GM23248 (cell line): ENCODE measurements around the gene SEPSECS. TPM values are rescaled to one million over a fixed set of nuclear protein-coding genes. Genes with fewer than 3 reads are reported as not detected.

ENCODE experiments used
- DNase-seq: peaks from one replicate; pipeline ENCODE4 v3.0.0-alpha.2; 2015
- H2AFZ ChIP-seq: fragments of 200-600 bp; sonication (generic); 2 replicates; pipeline ENCODE4 v1.6.1; 2016; ENCODE audit warnings: antibody characterized with exemption
- H3F3A ChIP-seq: fragments of 200-600 bp; sonication (generic); 2 replicates; pipeline ENCODE4 v1.6.1; 2016; ENCODE audit warnings: mild to moderate bottlenecking, antibody characterized with exemption, mixed run types; ENCODE audit not compliant: insufficient read depth
- H3K27ac ChIP-seq: fragments of 200-600 bp; sonication (generic); 2 replicates; pipeline ENCODE4 v1.5.1; 2016; ENCODE audit warnings: mild to moderate bottlenecking
- H3K27me3 ChIP-seq: fragments of 200-600 bp; sonication (generic); replicated peaks from 2 replicates; pipeline ENCODE4 v1.6.1; 2016; ENCODE audit warnings: mild to moderate bottlenecking; ENCODE audit not compliant: insufficient read depth
- H3K36me3 ChIP-seq: fragments of 200-600 bp; sonication (generic); 2 replicates; pipeline ENCODE4 v1.6.1; 2016; ENCODE audit warnings: low read depth, mild to moderate bottlenecking
- H3K4me1 ChIP-seq: fragments of 200-600 bp; sonication (generic); 2 replicates; pipeline ENCODE4 v1.6.1; 2016; ENCODE audit warnings: mild to moderate bottlenecking; ENCODE audit not compliant: insufficient read depth
- H3K4me2 ChIP-seq: fragments of 200-600 bp; sonication (generic); one replicate; pipeline ENCODE4 v1.6.1; 2016; ENCODE audit warnings: mild to moderate bottlenecking; ENCODE audit not compliant: unreplicated experiment
- H3K4me3 ChIP-seq: fragments of 200-600 bp; sonication (generic); 2 replicates; pipeline ENCODE4 v1.5.1; 2016; ENCODE audit warnings: mild to moderate bottlenecking
- H3K79me2 ChIP-seq: fragments of 200-600 bp; sonication (generic); 2 replicates; pipeline ENCODE4 v1.6.1; 2016; ENCODE audit warnings: mild to moderate bottlenecking; ENCODE audit not compliant: insufficient read depth
- H3K9ac ChIP-seq: fragments of 200-600 bp; sonication (generic); 2 replicates; pipeline ENCODE4 v1.6.1; 2016; ENCODE audit warnings: mild to moderate bottlenecking
- H3K9me2 ChIP-seq: fragments of 200-600 bp; sonication (generic); 2 replicates; pipeline ENCODE4 v1.6.1; 2016; ENCODE audit warnings: mixed run types, mild to moderate bottlenecking, moderate library complexity; ENCODE audit not compliant: insufficient read depth
- H3K9me3 ChIP-seq: fragments of 200-600 bp; sonication (generic); one replicate; pipeline ENCODE4 v1.6.1; 2017; ENCODE audit warnings: low read depth
- H4K20me1 ChIP-seq: fragments of 200-600 bp; sonication (generic); 2 replicates; pipeline ENCODE4 v1.6.0; 2016; ENCODE audit not compliant: insufficient read depth
- EZH2 ChIP-seq: fragments of 200-600 bp; sonication (generic); IDR thresholded peaks from 2 replicates; pipeline ENCODE4 v1.6.1; 2018; ENCODE audit warnings: antibody characterized with exemption, mild to moderate bottlenecking; ENCODE audit not compliant: insufficient read depth, poor library complexity, severe bottlenecking
- EZH2phosphoT487 ChIP-seq: fragments of 200-600 bp; sonication (generic); IDR thresholded peaks from 2 replicates; pipeline ENCODE4 v1.6.1; 2018; ENCODE audit warnings: antibody characterized with exemption, moderate library complexity, mild to moderate bottlenecking, low read depth; ENCODE audit not compliant: insufficient read depth
- WGBS, 2 experiments: methylation state at CpG; one replicate each; pipeline ENCODE4 v1.1.6; 2015 to 2017; ENCODE audit warnings: low lambda C conversion rate in 2 of 2, low coverage in 1 of 2; ENCODE audit errors: missing lambda C conversion rate in 2 of 2; 5-methylcytosine and 5-hydroxymethylcytosine counted together
- in situ Hi-C: fragments of 300-500 bp; cut with MboI; formaldehyde crosslinking; loops from 2 replicates; pipeline ENCODE4 v1.15.0; 2020
- polyA plus RNA-seq: library from polyadenylated mRNA; unstranded; fragments of >200 nt; fragmentation: Nextera tagmentation; extraction: Ambion mirVana; gene quantifications from 2 replicates; pipeline ENCODE4 v1.2.1, GENCODE V29; 2016
- total RNA-seq: library from RNA; depleted of rRNA; stranded (reverse); fragments of >200 nt; shearing (Covaris generic); gene quantifications from 2 replicates; pipeline ENCODE4 v1.2.3, GENCODE V29; 2014

The SEPSECS gene
- total and polyA plus RNA-seq, 2 experiments from 2014 or later: 4.9 TPM

DNA sequence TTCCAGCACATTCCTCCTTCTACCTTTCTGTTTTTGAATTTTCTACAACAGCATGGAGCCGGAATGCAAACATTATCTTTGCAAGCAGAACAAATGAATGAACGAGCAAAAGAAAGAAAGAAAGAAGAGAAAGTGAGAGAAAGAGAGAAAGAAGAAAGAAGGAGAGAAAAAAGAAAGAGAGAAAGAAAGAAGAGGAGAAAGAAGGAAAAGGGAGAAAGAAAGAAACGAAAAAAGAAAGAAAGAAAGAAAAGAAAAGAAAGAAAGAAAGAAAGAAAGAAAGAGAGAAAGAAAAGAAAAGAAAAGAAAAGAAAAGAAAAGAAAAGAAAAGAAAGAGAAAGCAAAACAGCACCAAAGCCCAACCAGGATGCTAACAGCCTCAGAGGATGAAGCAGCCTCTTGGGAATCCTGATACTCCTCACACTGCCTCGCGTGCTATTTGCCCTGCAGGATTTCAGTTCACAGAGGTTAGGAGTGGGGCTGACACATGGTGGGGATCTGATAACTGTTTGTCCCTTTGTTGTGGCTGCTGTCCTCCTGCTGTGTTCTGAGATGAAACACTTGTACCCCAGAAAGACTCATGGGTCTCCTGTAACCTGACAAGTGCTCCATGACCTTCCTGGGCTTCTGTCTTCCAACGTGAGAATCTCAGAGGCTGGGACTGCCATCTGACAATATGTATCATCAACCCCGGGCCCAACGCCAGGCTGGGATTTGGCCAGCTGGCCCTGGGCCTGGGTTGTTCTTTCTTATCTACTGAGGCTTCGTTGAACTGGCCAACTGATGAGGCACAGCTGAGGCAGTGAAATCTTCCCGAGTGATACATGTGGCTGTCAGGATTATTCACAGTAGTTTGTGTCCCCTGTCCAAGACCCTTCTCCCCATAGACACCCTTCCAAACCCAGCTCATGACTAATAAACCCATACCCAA lies 61.0 kb downstream of the SEPSECS start:
- 15 to 18% methylated on average over 10 of the region's 10 CpGs for WGBS, 2 experiments
- H2AFZ ChIP-seq: no peak overlapping the region
- no peak overlapping the region for H3K27ac ChIP-seq
- H3K4me1 ChIP-seq: peaks cover 9% of the 10 kb centered on the region
- peaks cover 10% of the 10 kb centered on the region for H3K27me3 ChIP-seq
- H3K9me3 ChIP-seq: no peaks in the 10 kb centered on the region
- TF ChIP-seq EZH2phosphoT487: no peak
- TF ChIP-seq EZH2: no peak
- no peak overlapping the region for H3K9ac ChIP-seq
- H3K9me2 ChIP-seq: no peaks in the 10 kb centered on the region
- H3F3A ChIP-seq: peaks cover 17% of the 10 kb centered on the region
- H3K4me2 ChIP-seq: no peak overlapping the region
- no peaks in the 10 kb centered on the region for H4K20me1 ChIP-seq
- H3K36me3 ChIP-seq: no peaks in the 10 kb centered on the region
- in situ Hi-C loops: no loop called here
- DNase-seq: peak; percentile 75
- H3K79me2 ChIP-seq: no peaks in the 10 kb centered on the region
- no peak overlapping the region for H3K4me3 ChIP-seq

DNA sequence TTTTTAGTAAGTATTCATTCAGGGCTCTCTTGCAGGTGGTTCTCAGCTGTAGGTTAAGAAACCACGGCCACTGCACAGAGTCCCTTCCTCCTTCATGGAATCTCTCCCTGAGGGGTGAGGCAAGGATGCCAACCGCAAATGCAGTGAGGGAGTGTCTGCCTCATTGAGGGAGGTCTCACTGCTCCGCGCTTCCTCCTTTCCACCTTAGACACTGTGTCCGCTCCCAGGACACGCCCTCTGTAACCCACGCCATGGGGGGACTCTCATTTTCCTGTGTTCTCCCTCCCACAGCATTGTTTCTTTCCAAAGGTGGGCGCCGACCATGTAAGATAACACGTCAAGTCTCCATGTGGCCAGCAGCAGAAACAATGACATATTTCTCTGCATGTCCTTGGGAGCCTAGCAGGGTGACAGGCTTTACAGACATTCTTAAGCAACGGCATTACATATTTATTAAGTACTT lies 63.2 kb downstream of the SEPSECS start:
- WGBS, 2 experiments: 67 to 69% methylated on average over 11 of the region's 11 CpGs
- Histone ChIP-seq H2AFZ (no peak overlapping the region), H3K4me1 (peaks cover 9% of the 10 kb centered on the region), H3K9me3 (no peaks in the 10 kb centered on the region), H3K36me3 (no peaks in the 10 kb centered on the region), H3K27ac (no peak overlapping the region), H3K4me3 (no peak overlapping the region), H3K9me2 (no peaks in the 10 kb centered on the region), H3K79me2 (no peaks in the 10 kb centered on the region), H3K4me2 (no peak overlapping the region), H3F3A (peaks cover 17% of the 10 kb centered on the region), H3K9ac (no peak overlapping the region), H3K27me3 (peaks cover 5% of the 10 kb centered on the region; the same call in 1 of the 2 replicates), H4K20me1 (no peaks in the 10 kb centered on the region)
- DNase-seq: no peak
- TF ChIP-seq EZH2phosphoT487 (no peak), EZH2 (no peak)
- in situ Hi-C loops: no loop called here

DNA sequence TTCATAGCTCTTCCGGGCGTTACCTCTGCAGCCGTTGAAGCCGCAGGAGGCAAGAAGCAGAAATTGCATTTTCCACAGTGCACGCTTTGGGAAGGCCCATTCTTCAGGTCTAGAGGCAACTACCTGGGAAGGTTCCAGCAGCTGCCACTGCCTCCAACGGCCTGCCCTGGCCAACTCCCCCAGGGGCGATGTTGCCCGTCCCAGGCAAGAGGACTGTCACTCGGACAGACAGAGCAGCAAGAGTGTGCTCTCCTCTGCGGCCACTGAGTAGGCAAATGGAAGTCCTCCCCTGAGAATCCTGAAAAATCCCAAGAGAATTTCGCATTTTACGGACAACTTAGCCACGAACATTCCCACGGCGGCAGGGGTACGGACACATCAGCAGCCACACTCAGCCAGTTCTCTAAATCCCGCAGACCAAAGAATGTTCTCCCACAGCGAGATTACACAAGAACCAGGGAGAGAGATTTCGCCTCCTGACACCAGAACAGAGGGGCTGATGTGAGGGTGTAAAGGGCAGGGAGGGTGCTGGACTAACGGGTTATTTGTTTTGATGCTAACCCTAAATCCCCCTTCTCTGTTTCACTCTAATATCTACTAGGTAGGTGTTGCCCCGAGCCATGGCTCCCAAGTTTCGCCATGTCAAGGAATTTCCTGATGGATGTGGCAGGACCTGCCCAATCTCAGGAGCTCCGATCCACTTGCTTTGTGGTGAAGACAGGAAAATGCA lies 63.8 kb downstream of the SEPSECS start:
- no peak overlapping the region for H3K27ac ChIP-seq
- 73 to 77% methylated on average over 23 of the region's 23 CpGs for WGBS, 2 experiments
- peaks cover 17% of the 10 kb centered on the region for H3F3A ChIP-seq
- TF ChIP-seq EZH2: no peak
- TF ChIP-seq EZH2phosphoT487: no peak
- H3K9me2 ChIP-seq: no peaks in the 10 kb centered on the region
- no peak overlapping the region for H2AFZ ChIP-seq
- H3K4me2 ChIP-seq: no peak overlapping the region
- H3K79me2 ChIP-seq: no peaks in the 10 kb centered on the region
- in situ Hi-C loops: no loop called here
- H3K4me1 ChIP-seq: peaks cover 9% of the 10 kb centered on the region
- no peak overlapping the region for H3K9ac ChIP-seq
- no peak overlapping the region for H3K4me3 ChIP-seq
- no peaks in the 10 kb centered on the region for H3K9me3 ChIP-seq
- no peaks in the 10 kb centered on the region for H3K36me3 ChIP-seq
- no peak for DNase-seq
- peaks cover 5% of the 10 kb centered on the region; the same call in 1 of the 2 replicates for H3K27me3 ChIP-seq
- H4K20me1 ChIP-seq: no peaks in the 10 kb centered on the region

DNA sequence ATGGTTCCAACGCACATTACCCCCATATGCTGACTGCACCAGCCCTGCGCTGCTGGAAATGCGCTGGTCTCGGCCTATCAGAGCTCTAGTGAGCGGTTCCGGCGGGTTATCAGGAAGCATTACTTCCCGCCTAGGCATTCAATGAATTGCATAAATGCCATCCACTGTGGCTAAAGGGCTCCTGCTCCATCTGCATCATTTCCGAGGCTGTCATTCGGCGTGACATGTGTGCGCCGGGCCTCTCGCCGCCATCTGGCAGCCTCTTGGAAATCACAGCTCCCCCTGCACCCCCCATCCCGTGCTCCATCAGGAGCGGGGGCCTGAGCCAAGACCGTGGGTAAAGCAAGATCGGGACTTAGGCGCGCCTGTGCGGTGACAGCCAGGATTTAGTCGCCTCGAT lies 64.4 kb downstream of the SEPSECS start:
- WGBS, 2 experiments: 56 to 61% methylated on average over 24 of the region's 24 CpGs
- Histone ChIP-seq H3K27me3 (peaks cover 5% of the 10 kb centered on the region; the same call in 1 of the 2 replicates), H3F3A (peaks cover 17% of the 10 kb centered on the region), H3K27ac (no peak overlapping the region), H4K20me1 (no peaks in the 10 kb centered on the region), H3K9me2 (no peaks in the 10 kb centered on the region), H2AFZ (no peak overlapping the region), H3K4me3 (no peak overlapping the region), H3K9me3 (no peaks in the 10 kb centered on the region), H3K36me3 (no peaks in the 10 kb centered on the region), H3K9ac (no peak overlapping the region), H3K4me1 (peaks cover 9% of the 10 kb centered on the region), H3K4me2 (no peak overlapping the region), H3K79me2 (no peaks in the 10 kb centered on the region)
- in situ Hi-C loops: no loop called here
- DNase-seq: no peak
- TF ChIP-seq EZH2phosphoT487 (no peak), EZH2 (no peak)
